BLaER1 (cell line): ENCODE results near the gene SND1.

ENCODE experiments used
- H3K27ac ChIP-seq: shearing (Covaris generic); formaldehyde crosslinking; 2 replicates; pipeline ENCODE4 v1.8.1; 2022
- H3K27me3 ChIP-seq: shearing (Covaris generic); formaldehyde crosslinking; 2 replicates; pipeline ENCODE4 v1.8.1; 2022
- H3K36me3 ChIP-seq: shearing (Covaris generic); formaldehyde crosslinking; 2 replicates; pipeline ENCODE4 v1.8.1; 2022
- H3K4me1 ChIP-seq: shearing (Covaris generic); formaldehyde crosslinking; 2 replicates; pipeline ENCODE4 v1.8.1; 2022
- H3K4me2 ChIP-seq: shearing (Covaris generic); formaldehyde crosslinking; 2 replicates; pipeline ENCODE4 v1.8.1; 2022
- H3K4me3 ChIP-seq: shearing (Covaris generic); formaldehyde crosslinking; 2 replicates; pipeline ENCODE4 v1.8.1; 2022
- H3K9ac ChIP-seq: shearing (Covaris generic); formaldehyde crosslinking; 2 replicates; pipeline ENCODE4 v1.8.1; 2022
- H3K9me3 ChIP-seq: shearing (Covaris generic); formaldehyde crosslinking; 2 replicates; pipeline ENCODE4 v1.8.1; 2022
- H4K20me1 ChIP-seq: shearing (Covaris generic); formaldehyde crosslinking; 2 replicates; pipeline ENCODE4 v1.8.1; 2022
- Cebpa-rat ChIP-seq: shearing (Covaris generic); IDR thresholded peaks from 2 replicates; pipeline ENCODE4 v1.8.1; 2022

Gene SND1

GRCh38 chr7:127909424-127910152 lies 257.6 kb downstream of the SND1 start:
- no peaks in the 10 kb centered on the region; the same call in 1 of the 2 replicates for H4K20me1 ChIP-seq
- TF ChIP-seq Cebpa-rat: no peak
- no peaks in the 10 kb centered on the region; the same call in 1 of the 2 replicates for H3K4me1 ChIP-seq
- H3K27me3 ChIP-seq: no peaks in the 10 kb centered on the region
- peaks cover 52% of the 10 kb centered on the region for H3K36me3 ChIP-seq
- H3K4me3 ChIP-seq: no peak overlapping the region
- H3K4me2 ChIP-seq: no peak overlapping the region
- no peak overlapping the region for H3K9ac ChIP-seq
- no peak overlapping the region for H3K27ac ChIP-seq
- no peaks in the 10 kb centered on the region for H3K9me3 ChIP-seq

GRCh38 chr7:127910670-127911069 lies 258.7 kb downstream of the SND1 start:
- H3K9ac ChIP-seq: no peak overlapping the region
- no peaks in the 10 kb centered on the region; the same call in 1 of the 2 replicates for H3K4me1 ChIP-seq

GRCh38 chr7:127911968-127912511 lies 260.0 kb downstream of the SND1 start:
- no peaks in the 10 kb centered on the region for H3K9me3 ChIP-seq
- H3K4me3 ChIP-seq: no peak overlapping the region
- H3K36me3 ChIP-seq: peaks cover 46% of the 10 kb centered on the region
- H3K27me3 ChIP-seq: no peaks in the 10 kb centered on the region
- no peak overlapping the region for H3K27ac ChIP-seq
- no peak overlapping the region for H3K9ac ChIP-seq
- no peaks in the 10 kb centered on the region; the same call in 1 of the 2 replicates for H3K4me1 ChIP-seq
- H3K4me2 ChIP-seq: no peak overlapping the region
- H4K20me1 ChIP-seq: peaks cover 7% of the 10 kb centered on the region; the same call in 1 of the 2 replicates
- TF ChIP-seq Cebpa-rat: no peak

More at GRCh38 chr7:127910670-127911069, 258.7 kb downstream of the SND1 start:
- no peak overlapping the region for H3K27ac ChIP-seq
- H3K4me2 ChIP-seq: no peak overlapping the region
- no peaks in the 10 kb centered on the region for H3K27me3 ChIP-seq
- H3K4me3 ChIP-seq: no peak overlapping the region
- H4K20me1 ChIP-seq: peaks cover 7% of the 10 kb centered on the region; the same call in 1 of the 2 replicates
- peaks cover 46% of the 10 kb centered on the region for H3K36me3 ChIP-seq
- no peaks in the 10 kb centered on the region for H3K9me3 ChIP-seq
- TF ChIP-seq Cebpa-rat: no peak

- Histone ChIP-seq H3K4me3 (no peak overlapping the region), H3K36me3 (peaks cover 37% of the 10 kb centered on the region), H3K4me1 (no peaks in the 10 kb centered on the region; the same call in 1 of the 2 replicates), H3K9ac (no peak overlapping the region), H3K27me3 (no peaks in the 10 kb centered on the region), H3K27ac (no peak overlapping the region), H3K9me3 (no peaks in the 10 kb centered on the region), H4K20me1 (peaks cover 7% of the 10 kb centered on the region; the same call in 1 of the 2 replicates), H3K4me2 (no peak overlapping the region)
- TF ChIP-seq Cebpa-rat: no peak
Observed at GRCh38 chr7:127912901-127913300, 260.9 kb downstream of the SND1 start.

GRCh38 chr7:127913686-127914085 lies 261.7 kb downstream of the SND1 start:
- Histone ChIP-seq H4K20me1 (peaks cover 11% of the 10 kb centered on the region; the same call in 1 of the 2 replicates), H3K4me2 (no peak overlapping the region)

GRCh38 chr7:127914693-127915092 lies 262.7 kb downstream of the SND1 start:
- Histone ChIP-seq H3K4me1 (no peaks in the 10 kb centered on the region; the same call in 1 of the 2 replicates), H3K4me2 (no peak overlapping the region), H3K4me3 (no peak overlapping the region), H3K9me3 (no peaks in the 10 kb centered on the region), H3K27ac (no peak overlapping the region), H3K9ac (no peak overlapping the region), H3K36me3 (peaks cover 23% of the 10 kb centered on the region), H4K20me1 (peaks cover 11% of the 10 kb centered on the region; the same call in 1 of the 2 replicates), H3K27me3 (no peaks in the 10 kb centered on the region)
- no peak for TF ChIP-seq Cebpa-rat

More at GRCh38 chr7:127913686-127914085, 261.7 kb downstream of the SND1 start:
- Histone ChIP-seq H3K36me3 (peaks cover 33% of the 10 kb centered on the region), H3K9ac (no peak overlapping the region), H3K27ac (no peak overlapping the region), H3K9me3 (no peaks in the 10 kb centered on the region), H3K27me3 (no peaks in the 10 kb centered on the region), H3K4me3 (no peak overlapping the region), H3K4me1 (no peaks in the 10 kb centered on the region; the same call in 1 of the 2 replicates)
- no peak for TF ChIP-seq Cebpa-rat

GRCh38 chr7:127916735-127917134 lies 264.7 kb downstream of the SND1 start:
- H3K4me2 ChIP-seq: no peak overlapping the region
- peaks cover 11% of the 10 kb centered on the region; the same call in 1 of the 2 replicates for H4K20me1 ChIP-seq
- no peak overlapping the region for H3K4me3 ChIP-seq
- H3K9ac ChIP-seq: no peak overlapping the region
- no peak overlapping the region for H3K27ac ChIP-seq
- peaks cover 11% of the 10 kb centered on the region; the same call in 1 of the 2 replicates for H3K36me3 ChIP-seq
- H3K9me3 ChIP-seq: no peaks in the 10 kb centered on the region
- no peaks in the 10 kb centered on the region for H3K27me3 ChIP-seq
- no peak for TF ChIP-seq Cebpa-rat
- H3K4me1 ChIP-seq: no peaks in the 10 kb centered on the region; the same call in 1 of the 2 replicates

- Histone ChIP-seq H4K20me1 (peaks cover 11% of the 10 kb centered on the region; the same call in 1 of the 2 replicates), H3K27me3 (no peaks in the 10 kb centered on the region), H3K4me1 (no peaks in the 10 kb centered on the region; the same call in 1 of the 2 replicates), H3K9ac (no peak overlapping the region), H3K4me3 (no peak overlapping the region), H3K27ac (no peak overlapping the region), H3K4me2 (no peak overlapping the region), H3K36me3 (peaks cover 19% of the 10 kb centered on the region; the same call in 1 of the 2 replicates), H3K9me3 (no peaks in the 10 kb centered on the region)
- TF ChIP-seq Cebpa-rat: no peak
Observed at GRCh38 chr7:127918130-127918529, 266.1 kb downstream of the SND1 start.

- Histone ChIP-seq H3K27me3 (no peaks in the 10 kb centered on the region), H3K9ac (no peak overlapping the region), H3K27ac (no peak overlapping the region), H3K4me2 (no peak overlapping the region), H3K9me3 (no peaks in the 10 kb centered on the region), H4K20me1 (0 out of 2 replicates have a peak, but pooled peaks cover 4% of the 10 kb centered on the region), H3K4me3 (no peak overlapping the region), H3K4me1 (no peaks in the 10 kb centered on the region; the same call in 1 of the 2 replicates), H3K36me3 (peaks cover 20% of the 10 kb centered on the region; the same call in 1 of the 2 replicates)
- TF ChIP-seq Cebpa-rat: no peak
Observed at GRCh38 chr7:127920787-127921438, 268.9 kb downstream of the SND1 start.

- H3K36me3 ChIP-seq: peaks cover 15% of the 10 kb centered on the region; the same call in 1 of the 2 replicates
- no peaks in the 10 kb centered on the region for H3K9me3 ChIP-seq
- H3K4me2 ChIP-seq: no peak overlapping the region
- H3K4me3 ChIP-seq: no peak overlapping the region
- peaks cover 4% of the 10 kb centered on the region; the same call in 1 of the 2 replicates for H4K20me1 ChIP-seq
- H3K9ac ChIP-seq: no peak overlapping the region
- no peaks in the 10 kb centered on the region for H3K27me3 ChIP-seq
- no peak for TF ChIP-seq Cebpa-rat
- H3K27ac ChIP-seq: no peak overlapping the region
- peaks cover 12% of the 10 kb centered on the region for H3K4me1 ChIP-seq
Observed at GRCh38 chr7:127922656-127923055, 270.7 kb downstream of the SND1 start.
